K562 (cell line): ENCODE data around the gene ATP7B. TPM values are rescaled to one million over a fixed set of nuclear protein-coding genes. Genes with fewer than 3 reads are reported as not detected.

Experiments
- ATAC-seq: fragments of 200-7000 bp; cut with Tn5 transposase; 3 replicates; pipeline ENCODE4 v1.9.1; 2020; ENCODE audit warnings: moderate library complexity
- BruUV-seq: library from RNA; stranded (reverse); fragments of 400-500 nt; replicated peaks from 2 replicates; lab custom pipeline; 2021; lab: Mats Ljungman, UMichigan
- CTCF ChIA-PET: fragments of 300-600 bp; formaldehyde crosslinking; extraction: SDS; loops from one replicate; lab custom pipeline; 2021; ENCODE audit warnings: low intra/inter-chr PET ratio; lab: Yijun Ruan, JAX
- POLR2A ChIA-PET: fragments of 300-600, 350-650 bp; sonication (Branson Sonifier 250); formaldehyde crosslinking; extraction: SDS; loops from one replicate; lab custom pipeline; 2021; ENCODE audit warnings: antibody characterized with exemption, inconsistent platforms; lab: Yijun Ruan, JAX
- DNase-seq, 4 experiments: peaks; one replicate each; pipeline versions ENCODE4 v3.0.0 to v3.0.0-alpha.2; 2011 to 2018; ENCODE audit warnings: low spot score in 3 of 4, mixed read lengths in 3 of 4; ENCODE audit errors: extremely low read depth in 1 of 4
- FAIRE-seq: peaks from 2 replicates; lab custom pipeline; 2011; peaks lifted over from hg19 to GRCh38; lab: Jason Lieb, UNC
- H2AFZ ChIP-seq: 2 replicates; pipeline ENCODE4 v1.6.0; 2011; ENCODE audit warnings: low read depth, low read length, control low read depth, inconsistent platforms
- H3K27ac ChIP-seq: fragments of 200-600 bp; 3 replicates; pipeline ENCODE4 v1.8.0; 2011; ENCODE audit warnings: low read depth, mild to moderate bottlenecking, control low read depth, inconsistent platforms, low read length, moderate library complexity, mixed read lengths; ENCODE audit errors: extremely low read depth
- H3K27me3 ChIP-seq, 2 experiments: fragments of 300-600 bp in 1 of 2; 2 replicates in 1 of 2; 3 replicates in 1 of 2; pipeline versions ENCODE4 v1.6.0 to v1.8.0; 2011; ENCODE audit warnings: inconsistent platforms in 2 of 2, low read length in 2 of 2, mild to moderate bottlenecking in 1 of 2, mixed read lengths in 1 of 2, moderate library complexity in 1 of 2; ENCODE audit not compliant: control insufficient read depth in 2 of 2, insufficient read depth in 2 of 2
- H3K36me3 ChIP-seq: fragments of 300-600 bp; 3 replicates; pipeline ENCODE4 v1.8.0; 2011; ENCODE audit warnings: mild to moderate bottlenecking, low read length, inconsistent platforms; ENCODE audit not compliant: control insufficient read depth, insufficient read depth
- H3K4me1 ChIP-seq, 2 experiments: fragments of 200-600 bp in 1 of 2; replicated peaks in 1 of 2; 2 replicates in 1 of 2; 3 replicates in 1 of 2; pipeline versions ENCODE4 v1.5.1 to v1.8.0; 2011; ENCODE audit warnings: inconsistent platforms in 2 of 2, low read length in 2 of 2, mild to moderate bottlenecking in 1 of 2, mixed read lengths in 1 of 2, moderate library complexity in 1 of 2; ENCODE audit not compliant: control insufficient read depth in 2 of 2, insufficient read depth in 2 of 2
- H3K4me2 ChIP-seq: 2 replicates; pipeline ENCODE4 v1.6.1; 2011; ENCODE audit warnings: low read length, control low read depth, inconsistent platforms, mixed read lengths; ENCODE audit not compliant: insufficient read depth
- H3K4me3 ChIP-seq: fragments of 200-600 bp; sonication (generic), shearing (Covaris generic); 2 replicates; pipeline ENCODE4 v1.5.1; 2016; ENCODE audit warnings: control low read depth, inconsistent platforms
- H3K79me2 ChIP-seq: fragments of 200-600 bp; 3 replicates; pipeline ENCODE4 v1.8.0; 2011; ENCODE audit warnings: low read length, inconsistent platforms; ENCODE audit not compliant: control insufficient read depth, insufficient read depth
- H3K9ac ChIP-seq, 2 experiments: 2 replicates each; pipeline versions ENCODE4 v1.6.0 to v1.6.1; 2011; ENCODE audit warnings: low read depth in 2 of 2, low read length in 2 of 2, control low read depth in 1 of 2, inconsistent platforms in 1 of 2, mild to moderate bottlenecking in 1 of 2, mixed read lengths in 1 of 2; ENCODE audit not compliant: insufficient read depth in 1 of 2
- H3K9me1 ChIP-seq: one replicate; pipeline ENCODE4 v1.6.0; 2011; ENCODE audit warnings: inconsistent platforms, mild to moderate bottlenecking, low read length, moderate library complexity; ENCODE audit not compliant: control insufficient read depth, insufficient read depth
- H3K9me3 ChIP-seq: replicated peaks from 2 replicates; pipeline ENCODE4 v1.5.1; 2011; ENCODE audit warnings: low read depth, low read length, inconsistent platforms; ENCODE audit not compliant: control insufficient read depth, insufficient read depth
- H4K20me1 ChIP-seq: replicated peaks from 2 replicates; pipeline ENCODE4 v1.6.1; 2011; ENCODE audit warnings: low read length, inconsistent platforms, mixed read lengths; ENCODE audit not compliant: control insufficient read depth, insufficient read depth
- ASH1L ChIP-seq: fragments of 450-650 bp; IDR thresholded peaks from 2 replicates; pipeline ENCODE4 v1.6.1; 2018; ENCODE audit warnings: borderline replicate concordance, mild to moderate bottlenecking, low read depth; ENCODE audit not compliant: partially characterized antibody
- KLF16 ChIP-seq: IDR thresholded peaks from 2 replicates; pipeline ENCODE4 v1.6.1; 2016; ENCODE audit warnings: antibody characterized with exemption
- LCOR ChIP-seq: sonication (generic); formaldehyde crosslinking; IDR thresholded peaks from 2 replicates; pipeline ENCODE4 v1.8.0; 2022; ENCODE audit warnings: mild to moderate bottlenecking, missing genetic modification reagents
- NRF1 ChIP-seq, 2 experiments: fragments of 450-650 bp; IDR thresholded peaks in 1 of 2; conservative IDR thresholded peaks in 1 of 2; 2 replicates each; pipeline ENCODE4 v1.6.1; 2014; ENCODE audit warnings: mild to moderate bottlenecking in 2 of 2
- RERE ChIP-seq: sonication (generic); formaldehyde crosslinking; IDR thresholded peaks from 2 replicates; pipeline ENCODE4 v1.8.0; 2023; ENCODE audit warnings: missing genetic modification reagents, mild to moderate bottlenecking, borderline replicate concordance
- SMAD4 ChIP-seq: fragments of 250-450 bp; sonication (Bioruptor Pico); conservative IDR thresholded peaks from 2 replicates; pipeline ENCODE4 v1.8.0; 2021; ENCODE audit warnings: inconsistent platforms, mild to moderate bottlenecking, moderate library complexity
- SUPT5H ChIP-seq: fragments of 450-650 bp; IDR thresholded peaks from 2 replicates; pipeline ENCODE4 v1.6.1; 2016
- TOE1 ChIP-seq, 2 experiments: fragments of 450-650 bp in 1 of 2; sonication (generic) in 1 of 2; formaldehyde crosslinking in 1 of 2; IDR thresholded peaks; 2 replicates each; pipeline versions ENCODE4 v1.7.1 to v1.8.0; 2016 to 2022; ENCODE audit warnings: borderline replicate concordance in 2 of 2, mild to moderate bottlenecking in 2 of 2, antibody characterized with exemption in 1 of 2, inconsistent platforms in 1 of 2, low read depth in 1 of 2, missing genetic modification reagents in 1 of 2, moderate library complexity in 1 of 2
- ZBTB5 ChIP-seq: fragments of 450-650 bp; IDR thresholded peaks from 2 replicates; pipeline ENCODE4 v1.6.1; 2017; ENCODE audit warnings: antibody characterized with exemption
- ZNF280A ChIP-seq: fragments of 450-650 bp; IDR thresholded peaks from 2 replicates; pipeline ENCODE4 v1.6.1; 2018; ENCODE audit warnings: mild to moderate bottlenecking, low read depth; ENCODE audit not compliant: partially characterized antibody
- WGBS: fragments of 100-300 bp; shearing (Covaris generic); methylation state at CpG from one replicate; pipeline ENCODE4 v1.1.6; 2016; ENCODE audit warnings: low coverage, mixed read lengths; ENCODE audit not compliant: insufficient coverage; ENCODE audit errors: missing lambda C conversion rate; 5-methylcytosine and 5-hydroxymethylcytosine counted together
- in situ Hi-C: fragments of 300-500 bp; cut with MboI; formaldehyde crosslinking; loops from 4 replicates; pipeline ENCODE4 v1.15.0; 2018; ENCODE audit warnings: inconsistent platforms, mixed read lengths
- intact Hi-C: fragments of 100-400 bp; cut with micrococcal nuclease; formaldehyde crosslinking; loops from 2 replicates; pipeline ENCODE4 v1.14.2; 2022
- polyA plus RNA-seq, 8 experiments: library from polyadenylated mRNA; depleted of rRNA in 4 of 8; stranded (reverse) in 5 of 8; unstranded in 3 of 8; fragments of >200 nt; fragmentation: Nextera tagmentation in 2 of 8; fragmentation: Illumina TruSeq in 1 of 8; extraction: Ambion mirVana in 2 of 8; extraction: Trizol in 1 of 8; gene quantifications; 2 replicates each; pipeline versions ENCODE4 v1.2.1 to v1.2.3, GENCODE V29; 2011 to 2014; ENCODE audit warnings: inconsistent platforms in 1 of 8, missing spikeins in 1 of 8
- total RNA-seq, 7 experiments: library from RNA; depleted of rRNA in 6 of 7; stranded (reverse); fragments of >200 nt in 6 of 7; fragmentation: Illumina TruSeq in 2 of 7; extraction: Trizol in 2 of 7; gene quantifications; 2 replicates each; pipeline versions ENCODE4 v1.2.1 to v1.2.3, GENCODE V29; 2011 to 2021; ENCODE audit warnings: low replicate concordance in 1 of 7

The ATP7B gene
- total and polyA plus RNA-seq, 9 of the 15 experiments (the other 6 are each of a cell fraction or from before 2014, with no cell fraction given) = 1.1 to 20.4 (median 8.5) TPM

GRCh38 chr13:51958217-51958547 lies 53.1 kb downstream of the ATP7B start:
- H3K9ac ChIP-seq = peak overlapping the region in 1 of 2 experiments; percentile 66; a peak in 1 of 4 replicates
- intact Hi-C loops = loop anchor here (5.0 kb wide), 2 partner anchors 39 to 169 kb away; partner anchors contain the start of gene NEK5
- no peak for FAIRE-seq
- no peak overlapping the region for H3K4me3 ChIP-seq
- POLR2A ChIA-PET = interaction anchor here (0.6 to 1.3 kb wide), 2 partner anchors 19 to 158 kb away, joined by 3 read pairs; no protein-coding TSS in a partner anchor
- TF ChIP-seq ZBTB5 (no peak), LCOR (CRISPR knock-in tag) (no peak), SMAD4 (CRISPR knock-in tag) (no peak), TOE1 (IDR thresholded peaks at IDR 0.05; ENCODE audit: borderline replicate concordance) (no peak), TOE1 (CRISPR knock-in tag; IDR thresholded peaks at IDR 0.05; ENCODE audit: borderline replicate concordance, low read depth) (no peak), NRF1 (conservative IDR thresholded peaks at IDR 0.05 in 1 of 2, IDR thresholded peaks at IDR 0.05 in 1 of 2) (no peak), SUPT5H (no peak), KLF16 (no peak), RERE (CRISPR knock-in tag) (no peak), ASH1L (no peak), ZNF280A (no peak)
- TF ChIP-seq, all 486 proteins: peak for 0
- WGBS = 82% methylated on average over 8 of the region's 8 CpGs
- Histone ChIP-seq H4K20me1 (no peaks in the 10 kb centered on the region), H3K27ac (no peak overlapping the region), H3K79me2 (no peaks in the 10 kb centered on the region), H3K4me2 (no peak overlapping the region), H3K4me1 (peaks cover 39 to 50% of the 10 kb centered on the region in 2 experiments), H3K9me1 (peaks cover 3% of the 10 kb centered on the region), H2AFZ (no peak overlapping the region), H3K36me3 (peaks cover 38% of the 10 kb centered on the region), H3K27me3 (no peaks in the 10 kb centered on the region), H3K9me3 (no peaks in the 10 kb centered on the region)
- in situ Hi-C loops = no loop called here
- ATAC-seq (no peak), DNase-seq (no peak)
- BruUV-seq = no TSS peak
- CTCF ChIA-PET = no interaction called here
